ENCODE results near the gene HRCT1.

GRCh38 chr9:35904338-35904737 is 1.7 kb upstream of the HRCT1 start:
- TF ChIP-seq CTCF (IDR thresholded peaks at IDR 0.05) (no peak), POLR2A (IDR thresholded peaks at IDR 0.05) (no peak)

All from testis (tissue), 2 donors.